Brain microvascular endothelial cell (primary cell): Measurements from ENCODE around the gene ZNF135.
A peak's percentile ranks its signal among the peaks of the same experiment; 100 is the strongest.

Experiments
- DNase-seq: peaks from one replicate; pipeline ENCODE4 v3.0.0-alpha.2; 2020
- H3K27ac ChIP-seq: fragments of 250-450 bp; sonication (Bioruptor Pico); 2 replicates; pipeline ENCODE4 v1.5.1; 2020; ENCODE audit warnings: mild to moderate bottlenecking, moderate library complexity
- H3K27me3 ChIP-seq: fragments of 250-450 bp; sonication (Bioruptor Pico); replicated peaks from 2 replicates; pipeline ENCODE4 v1.5.1; 2020; ENCODE audit warnings: mild to moderate bottlenecking
- H3K36me3 ChIP-seq: fragments of 250-450 bp; sonication (Bioruptor Pico); replicated peaks from 2 replicates; pipeline ENCODE4 v1.5.1; 2020; ENCODE audit warnings: mild to moderate bottlenecking
- H3K4me3 ChIP-seq: 2 replicates; pipeline ENCODE4 v1.5.1; 2011; ENCODE audit warnings: low read depth, mild to moderate bottlenecking, control low read depth, low read length, moderate library complexity
- CTCF ChIP-seq: IDR thresholded peaks from 2 replicates; pipeline ENCODE4 v1.5.1; 2011; ENCODE audit warnings: low read depth, mild to moderate bottlenecking, moderate library complexity, low read length, control low read depth, inconsistent platforms; ENCODE audit errors: missing control alignments
- in situ Hi-C: cut with HindIII; loops from 2 replicates; pipeline ENCODE4 v1.10.0; 2017; ENCODE audit warnings: low sequenced_read_pairs, low pct_ligation_motif_present

The ZNF135 gene

GRCh38 chr19:58091251-58091995, 32.3 kb downstream of the ZNF135 start:
- Histone ChIP-seq H3K36me3 (no peaks in the 10 kb centered on the region), H3K4me3 (no peak overlapping the region), H3K27ac (no peak overlapping the region), H3K27me3 (no peaks in the 10 kb centered on the region)
- DNase-seq = no peak
- TF ChIP-seq CTCF = no peak
- in situ Hi-C loops = no loop called here

GRCh38 chr19:58093071-58093470, 34.0 kb downstream of the ZNF135 start:
- Histone ChIP-seq H3K27me3 (no peaks in the 10 kb centered on the region), H3K4me3 (no peak overlapping the region), H3K27ac (no peak overlapping the region), H3K36me3 (no peaks in the 10 kb centered on the region)
- in situ Hi-C loops = no loop called here
- no peak for TF ChIP-seq CTCF
- no peak for DNase-seq

- TF ChIP-seq CTCF = no peak
- Histone ChIP-seq H3K27ac (no peak overlapping the region), H3K27me3 (no peaks in the 10 kb centered on the region), H3K36me3 (no peaks in the 10 kb centered on the region), H3K4me3 (no peak overlapping the region)
- DNase-seq = no peak
- in situ Hi-C loops = no loop called here
These were observed 36.2 kb downstream of the ZNF135 start for GRCh38 chr19:58095328-58095727.

- in situ Hi-C loops = no loop called here
- Histone ChIP-seq H3K36me3 (no peaks in the 10 kb centered on the region), H3K4me3 (no peak overlapping the region), H3K27me3 (no peaks in the 10 kb centered on the region), H3K27ac (no peak overlapping the region)
- no peak for DNase-seq
- no peak for TF ChIP-seq CTCF
These were observed 37.8 kb downstream of the ZNF135 start for GRCh38 chr19:58096884-58097283.

- DNase-seq = no peak
- Histone ChIP-seq H3K27ac (no peak overlapping the region), H3K27me3 (no peaks in the 10 kb centered on the region), H3K36me3 (no peaks in the 10 kb centered on the region), H3K4me3 (peak overlapping the region; percentile 89)
- no peak for TF ChIP-seq CTCF
- in situ Hi-C loops = no loop called here
These were observed 38.3 kb downstream of the ZNF135 start for GRCh38 chr19:58097349-58097748.
